Stimulated activated CD4-positive, alpha-beta T cell treated with anti-CD3 and anti-CD28 coated beads, TNF-alpha, amount 100 ng/mL, for 1 hour (primary cell): Measurements from ENCODE around the gene CCDC137.
"Not testable (repeated sequence)": the region's sequence is repeated elsewhere in the genome, so short reads cannot be mapped to it uniquely, and the experiment has no call there.

Source experiments
- DNase-seq, 3 donors: peaks; one replicate each; pipeline ENCODE4 v3.0.0-alpha.2; 2020; ENCODE audit warnings: low read depth in 3 of 3, low spot score in 1 of 3

The CCDC137 gene, protein sequence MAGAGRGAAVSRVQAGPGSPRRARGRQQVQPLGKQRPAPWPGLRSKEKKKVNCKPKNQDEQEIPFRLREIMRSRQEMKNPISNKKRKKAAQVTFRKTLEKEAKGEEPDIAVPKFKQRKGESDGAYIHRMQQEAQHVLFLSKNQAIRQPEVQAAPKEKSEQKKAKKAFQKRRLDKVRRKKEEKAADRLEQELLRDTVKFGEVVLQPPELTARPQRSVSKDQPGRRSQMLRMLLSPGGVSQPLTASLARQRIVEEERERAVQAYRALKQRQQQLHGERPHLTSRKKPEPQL

DNA sequence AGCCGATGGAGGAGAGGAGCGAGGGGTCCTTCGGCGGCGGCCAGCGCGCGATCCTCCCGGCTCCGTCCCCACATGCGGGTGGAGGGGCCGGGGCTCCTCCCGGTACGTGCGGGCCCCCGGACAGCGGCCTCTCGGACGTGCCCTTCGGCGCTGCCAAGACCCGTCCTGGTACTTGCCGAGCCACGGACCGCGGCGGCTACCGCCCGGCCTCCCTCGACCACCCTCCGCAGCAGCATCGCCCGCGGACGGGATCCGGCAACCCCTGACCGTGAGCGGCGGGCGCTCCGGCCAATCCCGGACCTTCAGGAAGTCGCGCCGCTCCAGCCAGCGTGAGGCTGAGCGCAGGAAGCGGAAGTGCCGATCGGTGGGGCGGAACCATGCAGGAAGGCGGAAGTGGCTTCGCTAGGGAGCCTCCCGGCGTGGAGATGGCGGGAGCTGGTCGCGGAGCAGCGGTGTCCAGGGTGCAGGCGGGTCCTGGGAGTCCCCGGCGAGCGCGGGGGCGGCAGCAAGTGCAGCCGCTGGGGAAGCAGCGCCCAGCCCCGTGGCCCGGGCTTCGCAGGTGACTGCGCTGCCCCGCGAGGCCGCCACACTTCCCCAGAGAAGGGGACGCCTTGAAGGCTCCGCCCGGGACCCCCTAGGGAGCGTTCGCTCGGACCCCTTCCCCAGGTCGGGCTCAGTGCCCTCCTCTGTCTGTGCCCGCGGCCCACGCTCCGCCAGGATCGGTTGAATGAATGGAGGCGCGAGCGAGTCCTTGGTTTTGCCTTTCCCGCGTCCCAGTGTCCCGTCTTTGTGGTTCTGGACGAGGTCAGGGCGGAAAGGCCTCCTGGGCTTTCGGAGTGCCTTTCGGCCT is at the start of gene CCDC137, which contains the start of gene OXLD1:
TSS of gene CCDC137 (plus strand) at position 396 of the 850 bp plus-strand sequence. CDS start at position 426, 30 bp downstream.
TSS of gene OXLD1 (minus strand) at position 264 of the 850 bp plus-strand sequence. CDS start at position 236, 28 bp downstream.
- DNase-seq: peak; percentile 75 to 87 (median 83)

DNA sequence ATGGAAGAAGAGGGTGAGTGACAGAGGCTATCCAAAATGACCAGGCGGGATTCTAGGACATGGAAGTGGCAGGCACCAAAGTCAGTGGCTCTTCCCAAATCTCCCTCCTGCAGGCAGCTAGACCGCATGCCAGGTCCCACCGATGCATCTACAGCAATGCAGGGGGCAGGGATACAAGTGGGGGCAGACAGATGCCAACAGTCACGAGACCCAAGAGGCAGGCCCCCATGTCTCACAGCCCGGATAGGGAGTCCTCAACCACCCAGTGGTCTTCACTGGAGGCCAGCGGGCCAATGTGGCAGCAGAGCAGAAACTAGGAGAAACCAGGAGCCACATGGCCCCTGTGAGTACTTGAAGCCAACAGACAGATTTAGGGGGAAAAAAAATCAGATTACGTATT is 49.7 kb upstream of the CCDC137 start:
- DNase-seq: no peak

DNA sequence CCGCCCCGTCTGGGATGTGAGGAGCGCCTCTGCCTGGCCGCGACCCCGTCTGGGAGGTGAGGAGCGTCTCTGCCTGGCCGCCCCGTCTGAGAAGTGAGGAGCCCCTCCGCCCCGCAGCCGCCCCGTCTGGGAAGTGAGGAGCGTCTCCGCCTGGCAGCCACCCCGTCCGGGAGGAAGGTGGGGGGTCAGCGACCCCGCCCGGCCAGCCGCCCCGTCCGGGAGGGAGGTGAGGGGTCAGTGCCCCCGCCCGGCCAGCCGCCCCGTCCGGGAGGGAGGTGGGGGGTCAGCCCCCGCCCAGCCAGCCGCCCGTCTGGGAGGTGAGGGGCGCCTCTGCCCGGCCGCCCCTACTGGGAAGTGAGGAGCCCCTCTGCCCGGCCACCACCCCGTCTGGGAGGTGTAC is 48.2 kb upstream of the CCDC137 start:
- DNase-seq: not testable (repeated sequence)

DNA sequence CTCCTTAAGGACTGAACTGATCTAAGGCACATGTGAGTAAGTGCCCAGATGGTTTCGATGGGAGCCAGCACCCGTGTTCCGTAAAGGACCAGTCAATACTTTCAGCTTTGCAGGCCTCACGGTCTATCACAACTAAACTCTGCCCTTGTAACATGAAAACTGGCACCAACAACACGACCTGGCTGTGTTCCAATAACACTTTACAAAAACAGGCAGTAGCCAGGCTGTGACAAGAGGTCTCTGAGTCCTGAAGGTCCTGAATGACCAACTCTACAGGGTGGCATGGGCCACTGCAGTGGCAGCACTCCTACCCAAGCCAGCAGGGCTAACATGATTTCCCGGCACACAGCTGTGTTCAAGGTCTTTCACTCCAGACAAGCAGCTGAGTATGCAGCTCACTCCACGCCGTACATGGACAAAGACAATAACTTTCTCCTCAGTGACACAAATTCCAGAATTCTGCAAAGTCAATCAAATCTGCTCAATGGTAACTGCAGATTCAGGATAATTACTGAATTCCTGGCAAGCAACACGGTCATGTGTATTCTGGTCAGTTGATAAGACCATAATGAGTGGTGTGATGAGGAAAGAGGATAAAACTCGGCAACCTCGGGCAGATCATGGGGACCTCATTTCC is 44.9 kb upstream of the CCDC137 start:
- DNase-seq: no peak

DNA sequence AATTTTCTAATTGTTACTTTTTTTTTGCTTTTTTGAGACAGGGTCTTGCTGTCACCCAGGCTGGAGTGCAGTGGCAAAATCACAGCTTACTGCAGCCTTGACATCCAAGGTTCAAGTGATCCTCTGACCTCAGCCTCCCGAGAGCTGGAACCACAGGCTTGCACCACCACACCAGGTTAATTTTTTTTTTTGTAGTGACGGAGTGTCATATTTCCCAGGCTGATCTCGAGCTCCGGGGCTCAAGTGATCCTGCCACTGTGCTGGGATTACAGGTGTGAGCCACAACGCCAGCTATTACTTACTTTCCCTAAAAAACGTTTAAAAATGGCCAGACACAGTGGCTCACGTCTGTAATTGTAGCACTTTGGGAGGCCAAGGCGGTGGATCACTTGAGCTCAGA is 36.3 kb upstream of the CCDC137 start:
- no peak for DNase-seq

DNA sequence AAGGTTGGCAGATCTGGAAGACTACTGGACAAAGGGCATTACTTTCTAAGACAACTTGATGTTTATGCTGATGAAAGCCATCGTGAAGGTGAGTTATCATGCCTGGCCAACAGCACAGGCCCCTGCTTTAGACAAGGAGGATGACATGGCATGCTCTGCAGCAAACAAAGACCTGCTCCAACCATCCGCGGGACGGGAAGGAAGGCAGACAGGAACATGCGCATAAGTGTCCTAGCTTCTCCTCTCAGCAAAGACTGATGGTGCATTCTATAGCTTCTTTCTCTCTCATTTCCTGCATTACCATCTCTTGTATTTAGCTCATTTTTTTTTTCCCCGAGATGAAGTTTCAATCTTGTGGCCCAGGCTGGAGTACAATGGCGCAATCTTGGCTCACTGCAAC is 35.1 kb upstream of the CCDC137 start:
- no peak for DNase-seq

DNA sequence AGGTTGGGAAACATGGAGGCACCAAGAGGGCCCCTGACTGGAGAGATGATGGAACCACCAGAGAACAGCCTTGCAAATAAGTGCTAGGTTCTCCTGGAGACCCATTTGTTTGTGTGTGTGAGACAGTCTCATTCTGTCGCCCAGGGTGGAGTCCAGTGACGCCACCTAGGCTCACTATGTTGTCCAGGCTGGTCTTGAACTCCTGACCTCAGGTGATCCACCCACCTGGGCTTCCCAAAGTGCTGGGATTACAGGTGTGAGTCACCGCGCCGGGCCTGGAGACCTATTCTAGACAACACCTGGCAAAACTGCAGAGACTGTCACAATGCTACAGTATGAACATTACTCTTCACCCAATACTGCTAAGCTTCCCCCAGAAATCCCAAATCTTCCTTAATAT is 31.1 kb upstream of the CCDC137 start:
- no peak for DNase-seq

DNA sequence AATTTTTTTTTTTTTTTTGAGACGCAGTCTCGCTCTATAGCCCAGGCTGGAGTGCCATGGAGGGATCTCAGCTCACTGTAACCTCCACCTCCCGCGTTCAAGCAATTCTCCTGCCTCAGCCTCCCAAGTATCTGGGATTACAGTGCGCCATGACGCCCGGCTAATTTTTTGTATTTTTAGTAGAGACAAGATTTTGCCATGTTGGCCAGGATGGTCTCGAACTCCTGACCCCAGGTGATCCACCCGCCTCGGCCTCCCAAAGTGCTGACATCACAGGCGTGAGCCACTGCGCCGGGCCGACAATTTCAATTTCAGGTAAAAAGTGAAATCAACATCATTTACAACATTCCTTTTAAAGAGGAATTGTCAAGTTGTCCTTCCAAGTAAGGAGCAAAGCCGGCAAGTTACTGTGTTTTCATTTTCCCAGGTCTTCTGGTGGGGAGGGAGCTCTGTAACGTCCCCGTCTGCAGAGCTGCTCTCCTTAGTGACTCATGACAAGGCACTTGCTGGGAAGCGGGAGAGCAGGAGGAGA is 30.5 kb upstream of the CCDC137 start:
- no peak for DNase-seq

DNA sequence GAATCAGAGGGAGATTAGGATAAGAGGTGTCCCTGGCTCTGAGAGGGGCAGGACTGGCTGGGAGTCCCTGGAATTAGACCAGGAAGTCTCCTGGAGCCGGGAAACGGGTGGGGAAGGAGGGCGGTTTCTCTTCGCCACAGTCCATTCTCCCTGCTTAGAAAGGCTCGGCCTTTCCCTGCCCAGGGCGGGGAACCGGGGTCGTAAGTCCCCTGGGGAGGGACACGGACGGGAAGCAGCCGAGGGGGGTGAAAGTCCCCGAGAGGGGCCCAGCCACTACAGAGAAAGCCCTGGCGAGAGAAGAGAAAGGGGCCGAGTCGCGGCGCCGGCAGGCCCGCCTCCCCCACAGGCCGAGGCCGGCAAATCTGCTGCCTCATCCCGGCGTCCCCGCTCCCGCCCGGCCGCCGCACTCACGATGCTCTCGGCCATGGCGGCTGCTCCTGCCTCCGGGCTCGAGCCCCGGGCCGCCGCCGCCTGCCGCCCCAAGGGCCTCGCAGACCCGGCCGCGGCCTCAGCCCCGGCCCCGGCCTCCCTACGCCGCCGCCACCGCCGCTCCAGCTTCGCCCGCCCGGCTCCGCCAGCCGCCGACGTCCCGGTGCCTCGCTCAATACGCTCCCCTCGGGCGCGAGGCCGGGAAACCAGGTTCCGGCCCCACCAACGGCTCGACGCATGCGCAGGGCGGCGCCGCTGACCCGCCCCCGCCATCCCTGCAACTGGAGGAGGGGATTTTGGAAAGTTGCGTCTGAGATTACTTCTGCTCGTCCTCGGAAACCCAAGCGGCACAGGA is 29.8 kb upstream of the CCDC137 start, which contains the start of the genes NPLOC4 and TSPAN10:
TSS of gene NPLOC4 (minus strand) at position 608 of the 784 bp plus-strand sequence. CDS start at position 426, 182 bp downstream.
TSS of gene TSPAN10 (plus strand) at position 692 of the 784 bp plus-strand sequence. CDS start 5,217 bp downstream, outside the sequence.
- peak; percentile 65 to 87 (median 75) for DNase-seq

DNA sequence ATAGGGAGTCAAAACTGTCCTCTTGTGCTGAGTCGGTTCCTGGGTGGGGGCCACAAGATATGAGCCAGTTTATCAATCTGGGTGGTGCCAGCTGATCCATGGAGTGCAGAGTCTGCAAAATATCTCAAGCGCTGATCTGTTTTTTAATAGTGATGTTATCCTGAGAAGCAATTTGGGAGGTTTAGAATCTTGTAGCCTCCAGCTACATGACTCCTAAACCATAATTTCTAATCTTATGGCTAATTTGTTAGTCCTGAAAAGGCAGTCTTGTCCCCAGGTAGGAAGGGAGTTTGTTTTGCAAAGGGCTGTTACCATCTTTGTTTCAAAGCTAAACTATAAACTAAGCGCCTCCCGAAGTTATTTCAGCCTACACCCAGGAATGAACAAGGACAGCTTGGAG is 27.9 kb upstream of the CCDC137 start:
- DNase-seq: no peak

DNA sequence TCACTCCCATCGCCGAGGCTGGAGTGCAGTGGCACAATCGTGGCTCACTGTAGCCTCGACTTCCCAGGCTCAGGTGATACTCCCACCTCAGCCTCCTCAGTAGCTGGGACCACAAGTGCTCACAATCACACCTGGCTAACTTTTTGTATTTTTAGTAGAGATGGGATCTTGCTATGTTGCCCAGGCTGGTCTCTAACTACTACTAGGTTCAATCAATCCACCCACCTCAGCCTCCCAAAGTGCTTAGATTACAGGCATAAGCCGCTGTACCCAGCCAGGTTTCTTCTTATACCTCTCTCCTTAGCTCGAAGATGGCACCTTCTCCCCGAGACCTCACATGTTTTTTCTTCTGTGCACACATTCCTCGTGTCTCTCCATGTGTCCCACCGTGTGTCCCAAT is 26.5 kb upstream of the CCDC137 start:
- DNase-seq: no peak

DNA sequence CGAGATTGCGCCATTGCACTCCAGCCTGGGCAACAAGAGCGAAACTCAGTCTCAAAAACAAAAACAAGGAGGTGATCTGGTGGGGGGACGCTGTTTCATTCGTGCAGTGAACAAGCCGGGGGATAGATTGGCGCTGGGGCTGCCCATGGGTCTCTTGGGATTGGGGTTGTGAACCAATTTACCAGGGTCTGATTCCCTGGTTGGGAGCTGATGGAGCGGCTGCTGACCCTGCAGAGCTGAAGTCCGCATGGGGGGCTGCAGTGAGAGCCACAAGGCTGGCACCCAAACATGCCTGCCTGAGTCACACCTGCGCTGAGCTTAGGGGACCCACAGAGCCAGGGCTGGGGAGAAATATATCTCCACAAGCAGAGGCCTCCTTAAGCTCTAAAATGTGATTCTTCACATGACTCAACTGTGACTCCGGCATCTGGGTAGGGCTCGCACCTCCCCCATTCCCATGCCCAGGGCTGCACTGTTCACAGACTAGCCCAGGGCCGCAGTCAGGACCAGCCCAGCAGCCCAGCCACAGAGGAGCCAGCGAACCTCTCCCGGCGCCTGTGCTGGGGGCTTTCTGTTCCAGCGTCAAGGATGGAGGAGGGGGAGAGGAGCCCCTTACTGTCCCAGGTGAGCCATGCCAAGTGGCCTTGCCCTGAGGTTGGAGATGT is 24.6 kb upstream of the CCDC137 start:
- no peak for DNase-seq

DNA sequence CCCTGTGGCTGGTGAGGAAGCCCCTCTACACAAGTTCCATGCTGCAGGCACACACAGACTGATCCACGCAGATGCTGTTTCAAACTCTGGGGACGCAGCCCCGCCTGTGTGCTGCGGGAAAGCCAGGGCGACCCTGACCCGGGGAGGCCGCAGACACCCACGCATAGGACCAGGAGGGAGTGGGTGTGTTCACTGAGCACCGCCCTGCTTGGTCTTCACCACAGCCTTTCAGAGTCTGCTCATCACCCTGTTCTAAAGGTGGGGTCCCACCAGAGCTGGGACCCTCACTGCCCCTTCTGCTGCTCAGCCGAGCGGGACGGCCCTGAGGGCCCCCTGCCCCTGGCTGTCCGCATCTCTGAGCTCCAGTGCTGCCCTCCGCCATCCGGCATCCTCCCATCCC is 22.0 kb upstream of the CCDC137 start:
- DNase-seq: no peak

DNA sequence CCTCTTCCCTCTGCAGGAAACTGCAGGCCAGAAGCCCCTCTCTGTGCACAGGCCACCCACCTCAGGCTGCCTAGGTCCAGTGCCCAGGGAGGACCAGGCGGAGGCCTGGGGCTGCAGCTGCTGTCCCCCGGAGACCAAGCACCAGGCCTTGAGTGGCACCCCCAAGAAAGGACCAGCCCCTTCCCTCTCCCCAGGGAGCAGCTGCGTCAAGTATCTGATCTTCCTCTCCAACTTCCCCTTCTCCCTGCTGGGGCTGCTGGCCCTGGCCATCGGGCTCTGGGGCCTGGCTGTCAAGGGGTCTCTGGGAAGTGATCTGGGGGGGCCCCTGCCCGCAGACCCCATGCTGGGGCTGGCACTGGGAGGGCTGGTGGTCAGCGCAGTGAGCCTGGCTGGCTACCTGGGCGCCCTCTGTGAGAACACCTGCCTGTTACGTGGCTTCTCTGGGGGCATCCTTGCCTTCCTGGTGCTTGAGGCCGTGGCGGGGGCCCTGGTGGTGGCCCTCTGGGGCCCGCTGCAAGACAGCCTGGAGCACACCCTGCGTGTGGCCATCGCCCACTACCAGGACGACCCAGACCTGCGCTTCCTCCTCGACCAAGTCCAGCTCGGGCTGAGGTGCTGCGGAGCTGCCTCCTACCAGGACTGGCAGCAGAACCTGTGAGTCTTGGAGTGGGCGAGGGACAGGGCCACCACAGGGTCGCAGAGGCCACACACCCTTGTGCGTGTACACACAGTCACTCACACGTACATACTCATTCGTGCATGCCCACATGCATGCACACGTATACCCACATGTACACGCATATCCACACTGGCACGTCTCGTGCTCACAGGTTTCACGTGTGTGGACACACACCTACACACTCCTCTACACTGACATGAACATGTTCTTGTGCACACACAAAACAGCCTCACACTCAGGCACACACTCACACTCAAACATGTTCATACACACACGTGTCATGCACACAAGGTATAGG is 21.3 kb upstream of the CCDC137 start:
- no peak for DNase-seq

DNA sequence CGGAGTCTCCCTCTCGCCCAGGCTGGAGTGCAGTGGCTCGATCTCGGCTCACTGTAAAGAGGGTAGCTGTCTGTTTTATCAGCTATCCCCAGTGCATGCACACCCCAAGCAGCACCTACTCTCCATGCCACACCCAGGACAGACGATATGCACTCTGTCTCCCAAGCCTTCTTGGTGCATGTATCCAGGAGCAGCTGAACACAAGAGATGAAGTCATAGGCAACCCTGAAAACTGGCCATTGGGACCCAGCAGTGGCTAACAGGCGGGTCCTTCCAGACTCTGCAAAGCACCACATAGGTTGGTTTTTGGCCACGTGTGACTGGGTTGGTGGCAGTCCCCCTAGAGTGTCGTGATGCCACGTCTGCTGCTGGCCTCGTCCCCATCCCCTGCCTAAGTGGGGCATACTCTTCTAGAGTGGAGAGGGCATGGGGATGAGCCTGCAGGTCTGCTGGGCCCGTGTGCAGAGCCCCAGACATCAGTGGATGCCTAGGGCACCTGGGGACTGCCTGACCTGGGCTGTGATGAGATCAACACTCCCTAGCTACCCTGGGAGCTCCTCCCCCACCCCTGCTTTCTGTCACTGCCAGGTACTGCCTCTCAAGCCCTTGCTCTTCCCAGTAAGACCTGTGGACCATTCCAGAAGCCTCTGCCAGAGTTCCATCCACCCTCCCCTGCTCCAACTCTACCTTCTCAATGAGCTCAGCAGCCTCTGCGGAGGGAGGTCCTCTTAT is 19.5 kb upstream of the CCDC137 start:
- DNase-seq: no peak

DNA sequence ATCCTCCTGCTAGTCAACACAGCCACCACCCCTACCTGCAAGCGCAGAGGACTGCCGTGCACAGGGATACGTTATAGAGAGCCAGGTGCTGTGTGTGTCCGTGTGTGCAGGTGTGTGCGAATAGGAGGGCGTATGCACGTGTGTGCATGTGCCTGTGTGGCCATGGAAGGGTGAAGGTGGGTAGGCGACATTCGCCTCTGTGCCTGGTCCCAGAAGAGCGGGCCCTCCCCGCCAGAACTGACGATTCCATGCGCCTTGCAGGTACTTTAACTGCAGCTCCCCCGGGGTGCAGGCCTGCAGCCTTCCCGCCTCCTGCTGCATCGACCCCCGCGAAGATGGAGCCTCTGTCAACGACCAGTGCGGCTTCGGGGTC is 18.9 kb upstream of the CCDC137 start:
- DNase-seq: no peak

DNA sequence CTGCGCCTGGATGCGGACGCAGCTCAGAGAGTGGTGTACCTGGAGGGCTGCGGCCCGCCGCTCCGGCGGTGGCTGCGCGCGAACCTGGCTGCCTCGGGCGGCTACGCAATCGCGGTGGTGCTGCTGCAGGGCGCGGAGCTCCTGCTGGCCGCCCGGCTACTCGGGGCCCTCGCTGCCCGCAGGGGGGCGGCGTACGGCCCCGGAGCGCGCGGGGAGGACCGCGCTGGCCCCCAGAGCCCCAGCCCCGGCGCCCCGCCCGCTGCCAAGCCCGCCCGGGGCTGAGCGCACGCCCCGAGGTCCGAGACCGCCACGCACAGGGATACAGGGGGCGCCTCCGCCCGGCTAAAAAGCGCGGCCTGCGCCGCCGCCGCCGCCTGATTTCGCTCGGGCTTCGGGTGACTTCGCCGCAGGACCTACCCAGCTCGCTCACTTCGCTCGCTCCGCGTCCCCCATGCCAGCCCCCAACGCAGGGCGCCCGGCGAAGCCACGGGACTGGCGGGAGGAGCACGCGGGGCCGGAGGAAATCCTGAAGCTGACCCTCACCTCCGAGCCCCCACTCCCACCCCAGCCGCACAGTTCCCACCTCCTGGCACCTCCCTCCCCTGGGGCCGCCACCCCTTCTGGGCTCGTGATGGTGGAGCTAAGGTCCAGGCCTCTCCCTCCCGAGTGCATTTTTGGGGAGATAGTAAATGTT is 18.4 kb upstream of the CCDC137 start:
- DNase-seq: no peak

DNA sequence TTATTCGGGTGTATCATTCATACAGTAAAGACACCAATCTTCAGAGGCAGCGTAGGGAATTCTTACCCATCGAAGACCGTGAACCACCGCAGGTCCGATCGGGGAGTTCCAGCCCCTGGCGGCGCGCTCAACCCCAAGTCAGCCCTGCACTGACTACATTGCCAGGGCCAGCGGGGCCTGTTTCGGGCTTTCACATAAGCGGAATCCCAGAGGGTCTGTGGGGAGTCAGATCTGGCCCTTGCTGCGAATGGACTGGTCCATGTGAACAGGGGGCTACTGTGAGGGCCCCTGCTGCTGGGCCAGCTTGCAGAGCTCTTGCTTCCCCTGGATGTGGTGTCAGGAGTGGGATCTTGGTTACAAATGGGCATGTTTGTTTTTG is 17.8 kb upstream of the CCDC137 start:
- DNase-seq: no peak
